Right renal cortex interstitium (tissue), 3 donors: Measurements from ENCODE around the gene BCL6B. TPM values are rescaled to one million over a fixed set of nuclear protein-coding genes. Genes with fewer than 3 reads are reported as not detected.
"Not testable (repeated sequence)": the region's sequence is repeated elsewhere in the genome, so short reads cannot be mapped to it uniquely, and the experiment has no call there.

Experiments
- DNase-seq, 3 donors: peaks; one replicate each; pipeline ENCODE4 v3.0.0-alpha.2; 2013; ENCODE audit warnings: low read depth in 3 of 3, low spot score in 2 of 3
- polyA plus RNA-seq, 3 donors: library from polyadenylated mRNA; unstranded; fragments of 120-200 nt; gene quantifications; one replicate each; pipeline ENCODE4 v1.2.1, GENCODE V29; 2013; ENCODE audit not compliant: insufficient read length in 3 of 3

The BCL6B gene
- polyA plus RNA-seq, 3 donors: 25.3 to 27.7 (median 25.4) TPM

DNA sequence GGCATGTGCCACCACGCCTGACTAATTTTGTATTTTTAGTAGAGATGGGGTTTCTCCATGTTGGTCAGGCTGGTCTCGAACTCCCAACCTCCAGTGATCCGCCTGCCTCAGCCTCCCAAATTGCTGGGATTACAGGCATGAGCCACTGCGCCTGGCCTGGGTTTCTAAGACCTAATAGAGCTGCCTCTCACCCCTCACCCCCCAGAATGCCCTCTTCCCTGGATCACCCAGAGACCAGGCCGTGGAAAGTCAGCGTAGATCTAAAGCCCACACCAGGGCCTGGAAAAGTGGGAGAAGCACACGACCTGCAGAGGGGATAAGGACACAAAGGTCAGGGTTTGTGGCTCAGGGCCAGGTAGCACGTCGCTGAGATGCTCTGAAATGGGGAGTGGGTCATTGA, 27.7 kb downstream of the BCL6B start:
- not testable (repeated sequence) for DNase-seq

DNA sequence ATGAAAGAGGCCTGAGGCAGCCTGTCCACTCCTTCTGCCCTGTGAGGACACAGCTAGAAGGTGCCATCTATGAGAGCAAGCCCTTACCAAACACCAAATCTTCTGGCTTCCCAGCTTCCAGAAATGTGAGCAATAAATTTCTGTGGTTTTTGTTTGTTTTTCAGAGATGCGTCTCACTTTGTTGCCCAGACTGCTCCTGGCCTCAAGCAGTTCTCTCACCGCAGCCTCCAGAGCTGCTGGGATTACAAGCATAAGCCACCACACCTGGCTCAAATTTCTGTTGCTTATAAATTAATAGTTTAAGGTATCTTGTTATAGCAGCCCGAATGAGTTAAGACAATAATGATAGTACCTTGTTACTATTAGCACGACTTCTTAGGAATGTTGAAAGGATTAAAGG, 33.5 kb downstream of the BCL6B start:
- DNase-seq: no peak

DNA sequence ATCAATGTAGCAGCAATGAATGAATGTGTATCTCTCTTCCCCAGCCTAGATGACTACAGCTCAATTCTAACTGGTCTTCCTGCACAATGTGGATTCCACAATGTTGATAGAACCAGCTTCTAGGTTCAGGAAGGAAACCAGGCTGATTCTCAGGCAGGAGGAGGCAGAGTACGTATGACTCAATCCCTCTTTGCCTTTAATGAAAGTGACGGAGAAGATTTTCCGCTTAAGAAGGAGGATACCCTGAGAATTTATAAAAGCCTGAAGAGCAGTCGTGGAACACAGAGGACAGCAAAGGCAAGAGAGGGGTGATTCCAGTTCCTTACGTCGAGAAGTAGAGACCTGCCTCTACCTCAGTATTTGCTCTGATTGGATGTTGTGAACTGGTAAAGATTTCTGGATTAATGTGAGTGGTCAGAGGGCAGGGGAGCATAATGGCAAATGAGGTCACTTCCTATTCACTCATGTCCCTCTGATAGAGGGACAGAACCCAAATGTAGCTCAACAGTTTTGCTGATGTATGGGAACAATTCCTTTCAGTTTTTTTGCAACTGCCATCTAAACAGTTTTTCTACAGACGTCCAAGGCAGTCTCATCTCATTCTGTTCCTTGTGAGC, 36.1 kb downstream of the BCL6B start:
- no peak for DNase-seq

DNA sequence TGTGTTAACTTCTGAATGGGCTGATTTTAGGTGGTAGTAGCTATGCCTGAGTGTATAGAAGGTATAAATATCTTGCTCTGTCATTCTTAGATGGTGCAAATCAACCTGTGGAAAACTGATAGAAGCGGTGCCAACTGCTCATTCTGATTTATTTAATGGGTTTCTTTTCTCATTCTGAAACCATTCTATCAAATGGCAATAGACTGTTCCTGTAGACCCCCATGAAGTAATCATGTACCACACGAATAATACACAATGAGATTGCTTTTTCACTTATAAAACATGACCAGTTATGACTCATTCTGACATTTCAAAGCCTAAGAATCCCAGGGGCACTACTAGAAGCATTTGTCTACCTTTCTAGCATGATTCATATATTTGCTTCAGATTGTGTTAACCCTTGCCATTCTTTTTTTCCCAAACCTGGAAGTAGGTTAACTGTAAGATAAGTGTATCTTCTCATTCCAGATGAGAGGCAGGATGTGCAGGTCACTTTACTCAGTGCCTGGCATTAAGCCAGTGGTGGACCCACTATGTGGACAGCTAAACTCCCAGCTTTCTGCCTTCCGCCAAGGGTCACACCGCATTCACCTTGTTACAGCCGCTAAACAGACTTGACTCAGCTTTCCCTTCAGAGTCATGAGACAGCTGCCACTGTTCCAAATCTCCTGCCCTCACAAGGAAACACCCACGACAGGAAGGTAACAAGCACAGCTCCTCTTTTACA, 37.5 kb downstream of the BCL6B start:
- no peak for DNase-seq

DNA sequence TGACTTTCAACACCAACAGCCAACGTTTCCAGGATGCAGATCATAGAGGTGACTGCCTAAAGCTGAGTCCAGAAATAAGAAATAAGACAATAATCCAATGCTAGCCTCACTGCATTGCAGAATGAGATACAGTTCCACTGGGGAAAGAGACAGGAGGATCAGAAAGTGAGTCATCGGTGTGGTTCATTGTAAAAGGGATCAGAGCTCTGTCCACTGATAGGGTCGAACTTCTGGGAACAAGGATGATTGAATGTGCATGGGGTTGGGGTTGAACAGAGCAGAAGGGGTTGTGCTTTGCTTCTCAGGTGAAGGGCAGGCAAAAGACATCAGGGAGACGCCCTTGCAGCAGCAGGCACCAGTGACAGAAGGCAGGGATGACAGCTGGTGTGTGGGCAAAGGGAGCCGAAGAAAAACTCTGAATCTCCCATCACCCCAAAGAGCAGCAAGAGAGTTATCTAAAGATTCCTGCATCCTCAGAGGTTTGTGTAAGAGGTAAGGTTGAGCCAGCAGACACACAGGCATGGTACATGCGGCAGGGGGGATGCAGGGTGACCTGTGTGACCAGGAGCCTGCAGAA, 40.8 kb downstream of the BCL6B start:
- no peak for DNase-seq

DNA sequence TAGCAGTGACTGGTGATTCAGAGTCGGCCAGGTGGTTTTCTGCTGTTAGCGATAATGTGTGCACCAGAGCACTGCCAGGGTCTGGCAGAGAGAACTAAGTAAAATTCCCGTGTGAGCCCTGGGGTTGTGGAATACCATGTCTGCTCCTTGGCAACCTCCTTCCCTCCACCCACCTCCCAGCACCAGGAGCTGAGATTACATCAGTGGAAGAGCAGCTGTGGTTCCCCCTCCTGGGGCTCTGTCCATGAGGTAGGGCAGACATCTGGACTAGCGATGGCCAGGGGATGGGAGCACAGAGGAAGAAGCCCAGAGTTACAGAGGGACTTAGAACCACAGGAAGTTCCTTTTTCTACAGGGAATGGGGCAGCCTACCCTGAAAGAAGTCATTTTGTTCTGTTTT, 41.4 kb downstream of the BCL6B start:
- no peak for DNase-seq

DNA sequence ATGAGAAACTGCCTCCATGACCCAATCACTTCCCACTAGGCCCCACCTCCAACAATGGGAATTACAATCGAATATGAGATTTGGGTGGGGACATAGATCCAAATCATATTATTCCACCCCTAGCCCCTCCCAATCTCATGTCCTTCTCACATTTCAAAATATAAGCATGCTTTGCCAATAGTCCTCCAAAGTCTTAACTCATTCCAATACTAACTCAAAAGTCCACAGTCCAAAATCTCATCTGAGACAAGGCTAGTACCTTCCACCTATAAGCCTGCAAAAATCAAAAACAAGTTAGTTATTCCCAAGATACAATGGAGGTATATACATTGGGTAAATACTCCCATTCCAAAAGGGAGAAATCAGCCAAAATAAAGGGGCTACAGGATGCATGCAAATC, 44.3 kb downstream of the BCL6B start:
- DNase-seq: no peak

DNA sequence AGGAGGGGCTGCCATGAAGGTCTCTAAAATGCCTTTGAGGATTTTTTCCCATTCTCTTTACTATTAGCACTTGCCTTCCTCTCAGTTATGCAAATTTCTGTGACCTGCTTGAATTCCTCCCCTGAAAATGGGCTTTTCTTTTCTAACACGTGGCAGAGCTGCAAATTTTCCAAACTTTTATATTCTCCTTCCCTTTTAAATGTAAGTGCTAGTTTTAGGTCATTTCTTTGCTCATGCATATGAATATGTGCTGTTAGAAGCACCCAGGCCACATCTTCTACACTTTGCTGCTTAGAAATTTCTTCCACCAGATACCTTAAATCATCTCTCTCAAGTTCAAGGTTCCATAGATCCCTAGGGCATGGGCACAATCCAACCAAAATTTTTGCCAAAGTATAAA, 45.4 kb downstream of the BCL6B start:
- DNase-seq: no peak

DNA sequence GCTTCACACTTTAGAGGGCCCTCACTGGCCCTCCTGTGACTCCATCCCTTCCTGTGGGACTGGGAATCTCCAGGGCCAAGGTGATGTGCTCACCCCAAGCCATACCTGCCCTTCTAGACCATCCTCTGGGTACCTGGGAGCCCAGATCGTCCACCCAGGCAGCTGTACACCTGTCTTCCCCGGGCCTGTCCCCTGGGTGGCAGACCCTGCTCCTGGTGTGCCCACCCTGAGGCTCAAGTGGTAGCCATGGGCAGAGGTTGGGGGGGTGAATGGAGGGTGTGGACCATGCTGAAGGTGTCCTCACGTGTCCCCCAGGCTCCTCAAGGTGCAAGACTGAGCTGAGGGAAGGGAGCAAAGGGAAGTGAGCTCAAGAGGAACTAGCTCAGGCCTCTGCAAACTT, 47.9 kb downstream of the BCL6B start:
- no peak for DNase-seq

DNA sequence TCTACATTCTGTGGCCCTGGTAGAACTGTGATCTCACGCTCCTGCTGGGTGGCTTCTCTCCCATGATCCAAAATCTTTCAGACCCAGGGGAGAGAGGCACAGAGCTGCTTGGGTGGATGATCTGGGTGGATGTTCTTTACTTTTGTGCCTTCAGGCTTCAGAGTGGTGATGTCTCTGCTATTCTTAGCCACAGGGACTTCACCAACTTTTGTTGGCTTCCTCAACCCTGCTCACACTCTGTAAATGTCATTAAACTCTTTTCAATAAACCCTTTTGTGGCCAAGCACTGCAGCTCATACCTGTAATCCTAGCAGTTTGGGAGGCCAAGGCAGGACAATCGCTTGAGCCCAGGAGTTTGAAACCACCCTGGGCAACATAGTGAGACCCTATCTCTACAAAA, 49.6 kb downstream of the BCL6B start:
- no peak for DNase-seq

DNA sequence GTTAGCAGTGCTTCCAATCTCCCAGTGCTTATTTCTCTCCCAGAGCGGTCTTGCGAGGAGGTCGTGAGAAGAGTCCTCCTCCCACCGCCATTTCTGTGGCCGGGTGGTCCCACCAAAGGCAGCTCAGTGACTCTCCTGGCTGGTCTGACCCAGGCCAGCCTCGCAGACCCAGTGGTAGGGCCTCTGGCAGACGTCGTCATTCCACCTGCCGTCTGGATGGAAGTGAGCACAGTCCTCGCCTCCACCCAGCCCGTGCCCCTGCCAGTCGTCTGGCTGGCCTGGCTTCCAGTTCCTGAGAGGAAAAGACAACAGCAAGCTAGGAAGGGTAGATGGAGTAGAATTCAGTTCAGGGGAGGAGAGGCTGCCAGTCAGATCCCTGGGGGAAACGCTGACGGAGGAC, 52.1 kb downstream of the BCL6B start:
- no peak for DNase-seq

DNA sequence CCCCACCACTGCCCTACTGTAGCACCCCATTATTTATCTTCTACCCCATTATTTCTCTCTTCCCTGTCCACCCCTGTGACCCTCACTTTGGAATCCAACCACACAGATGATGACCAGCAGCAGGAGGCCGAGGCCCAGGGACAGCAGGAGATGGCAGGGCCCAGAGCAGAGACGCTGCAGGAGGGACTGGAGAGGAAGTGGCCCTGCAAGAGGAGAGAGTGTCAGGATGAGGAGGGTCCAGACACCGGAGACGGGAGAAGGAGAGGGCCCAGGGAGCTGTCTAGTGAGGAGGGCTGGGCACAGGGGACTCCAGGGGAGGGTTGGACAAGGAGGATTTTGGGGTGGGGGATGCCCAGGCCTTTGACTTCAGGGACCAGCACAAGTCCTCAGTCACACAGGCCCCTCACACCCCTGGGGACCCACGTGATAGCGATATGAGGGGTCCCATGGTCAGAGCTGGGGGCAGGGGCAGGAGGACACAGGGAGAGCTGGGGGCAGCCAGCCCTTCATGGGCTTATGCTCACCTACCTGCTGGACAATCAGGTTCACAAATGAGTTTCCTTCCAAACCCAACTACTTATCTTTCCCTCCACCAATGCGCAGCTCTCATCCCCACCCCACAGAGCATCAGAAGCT, 55.2 kb downstream of the BCL6B start:
- no peak for DNase-seq

DNA sequence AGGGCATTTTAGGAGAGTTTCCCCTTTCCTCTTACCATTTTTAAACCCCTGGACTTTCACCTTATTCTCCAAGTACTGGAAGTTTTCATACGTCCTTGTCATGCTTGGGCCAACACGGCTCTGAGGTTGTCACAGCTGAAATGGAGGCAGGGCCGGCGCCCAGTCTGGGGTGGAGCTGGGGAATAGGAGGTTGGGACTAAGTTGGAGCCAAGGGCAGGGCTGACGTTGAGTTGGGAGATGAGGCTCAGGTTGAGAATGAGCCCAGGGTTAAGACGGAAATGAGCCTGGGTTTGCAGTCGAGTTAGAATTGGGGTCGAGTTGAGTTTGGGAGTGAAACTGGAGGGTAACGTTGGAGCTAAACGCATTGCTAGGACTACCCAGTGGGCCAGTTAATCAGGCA, 55.9 kb downstream of the BCL6B start:
- DNase-seq: no peak

Other genes starting within 250 kb of the BCL6B start
- under 1 TPM in 2 of 3 donors, not detected in 1; 0.14 to 0.31 TPM for gene FBXO39, start 246.8 kb upstream of the BCL6B start, polyA plus RNA-seq
- 1 to 10 TPM in 1 of 3 donors, under 1 TPM in 2; 0.93 to 1.2 (median 0.94) TPM for gene TEKT1, start 191.3 kb upstream of the BCL6B start, polyA plus RNA-seq
- 1 to 10 TPM; 1.8 to 2.8 (median 2.1) TPM for gene ALOX12, start 27.0 kb upstream of the BCL6B start, polyA plus RNA-seq
- 100 to 1,000 TPM; 162 to 188 (median 171) TPM for gene RNASEK, start 10.4 kb upstream of the BCL6B start, polyA plus RNA-seq
- 1 to 10 TPM; 2.4 to 3.3 (median 2.4) TPM for gene SLC16A13, start 13.0 kb downstream of the BCL6B start, polyA plus RNA-seq
- under 1 TPM; 0.29 to 0.55 (median 0.34) TPM for gene SLC16A11, start 21.0 kb downstream of the BCL6B start, polyA plus RNA-seq
- gene CLEC10A, start 57.2 kb downstream of the BCL6B start, polyA plus RNA-seq: 1 to 10 TPM; 1.2 to 1.9 (median 1.6) TPM
- gene ASGR2, start 91.8 kb downstream of the BCL6B start, polyA plus RNA-seq: 1 to 10 TPM; 1.2 to 1.5 (median 1.4) TPM
- gene ASGR1, start 156.3 kb downstream of the BCL6B start, polyA plus RNA-seq: 1 to 10 TPM; 5.3 to 6.7 (median 5.7) TPM
- gene DLG4, start 196.8 kb downstream of the BCL6B start, polyA plus RNA-seq: 10 to 100 TPM; 22.5 to 25.2 (median 22.8) TPM
- gene ACADVL, start 196.9 kb downstream of the BCL6B start, polyA plus RNA-seq: 100 to 1,000 TPM; 371 to 476 (median 439) TPM
- gene DVL2, start 211.5 kb downstream of the BCL6B start, polyA plus RNA-seq: 10 to 100 TPM; 44.4 to 52.4 (median 44.8) TPM
- 10 to 100 TPM; 51.1 to 60.7 (median 53.7) TPM for gene PHF23, start 216.4 kb downstream of the BCL6B start, polyA plus RNA-seq
- gene GABARAP, start 219.4 kb downstream of the BCL6B start, polyA plus RNA-seq: 100 to 1,000 TPM; 466 to 495 (median 468) TPM
- 100 to 1,000 TPM; 142 to 144 (median 142) TPM for gene CTDNEP1, start 228.7 kb downstream of the BCL6B start, polyA plus RNA-seq
- gene ELP5, start 229.2 kb downstream of the BCL6B start, polyA plus RNA-seq: 10 to 100 TPM; 48.1 to 53.1 (median 51.8) TPM
- gene CLDN7, start 239.4 kb downstream of the BCL6B start, polyA plus RNA-seq: 10 to 100 TPM; 37.3 to 47.0 (median 46.1) TPM